HG02870 (cell line): Measurements from ENCODE around the gene TPRG1.

Source experiments
- ATAC-seq: cut with Tn5 transposase; IDR thresholded peaks from one replicate; pipeline ENCODE4 v1.9.1; 2021; ENCODE audit warnings: mild to moderate bottlenecking, moderate library complexity; ENCODE audit not compliant: unreplicated experiment

The TPRG1 gene

GRCh38 chr3:189227249-189227648, 55.5 kb downstream of the TPRG1 start:
- ATAC-seq, result no peak

DNA sequence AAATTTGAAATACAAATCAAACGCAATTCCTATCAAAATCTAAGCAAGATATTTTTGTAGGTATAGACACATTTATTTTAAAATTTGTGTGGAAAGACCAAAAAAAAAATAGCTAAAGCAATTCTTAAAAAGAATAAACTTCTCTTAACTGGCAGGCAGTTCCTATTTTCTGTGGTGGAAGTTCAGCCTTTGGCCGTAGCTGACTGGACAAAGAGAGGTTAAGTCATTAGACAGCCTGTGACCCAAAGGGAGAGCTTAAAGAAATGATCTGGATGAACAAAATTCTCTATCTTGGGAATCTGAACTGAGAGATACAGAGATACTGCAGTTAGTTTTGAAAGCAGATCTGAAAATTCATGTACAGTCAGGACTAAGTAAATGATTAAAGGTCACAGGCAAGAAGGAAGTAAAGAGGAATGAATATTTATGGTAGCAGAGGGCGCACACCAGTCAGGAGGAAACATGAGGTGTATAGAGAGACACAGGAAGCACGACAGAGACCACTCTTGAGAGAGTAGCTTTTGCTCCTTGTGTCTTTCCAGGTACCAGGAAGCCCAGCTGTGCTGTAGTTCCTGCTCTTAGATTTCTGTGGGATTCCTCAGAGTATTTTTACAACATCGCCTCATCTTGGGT, 57.5 kb downstream of the TPRG1 start:
- ATAC-seq, result no peak

DNA sequence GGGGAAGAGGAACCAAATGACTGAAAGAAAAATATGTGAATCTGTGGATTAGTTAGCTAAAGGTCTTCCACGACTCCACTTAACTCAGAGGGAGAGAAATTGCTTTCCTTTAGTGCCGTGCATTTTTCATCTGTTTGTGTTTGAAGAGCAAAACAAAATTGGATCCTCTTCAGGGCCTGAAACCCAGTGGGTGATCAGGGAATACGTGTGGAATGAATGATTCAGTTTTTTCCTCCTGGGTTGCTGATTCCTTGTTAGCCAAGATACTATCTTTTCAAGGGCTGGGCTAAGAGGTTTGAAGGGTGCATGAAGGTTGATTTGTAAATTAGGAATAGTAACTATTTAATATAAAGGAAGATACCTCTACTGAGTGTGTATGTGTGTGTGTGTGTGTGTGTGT, 61.0 kb downstream of the TPRG1 start:
- ATAC-seq, result no peak

GRCh38 chr3:189233225-189233858, 61.6 kb downstream of the TPRG1 start:
- ATAC-seq, result no peak

- ATAC-seq, result no peak
Observed at GRCh38 chr3:189235214-189235613, 63.4 kb downstream of the TPRG1 start.

DNA sequence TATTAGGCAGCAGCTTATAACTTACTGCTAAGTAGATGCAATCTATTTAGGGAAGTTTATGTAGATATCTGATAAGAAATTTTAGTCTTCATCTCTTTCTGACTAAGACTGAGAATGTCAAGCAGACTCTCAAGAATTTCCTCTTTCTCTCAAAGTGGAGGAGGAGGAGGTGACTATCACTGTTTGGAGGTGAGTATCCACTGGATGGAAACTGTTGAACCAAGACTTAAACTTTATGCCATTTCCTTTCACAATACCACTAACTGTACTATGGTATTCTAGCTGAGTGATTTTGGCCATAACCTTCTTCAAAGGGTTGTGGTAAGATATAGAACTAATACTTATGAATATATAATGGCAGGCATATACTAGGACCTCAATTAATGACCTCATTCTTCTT, 64.6 kb downstream of the TPRG1 start:
- ATAC-seq, result peak; percentile 79

DNA sequence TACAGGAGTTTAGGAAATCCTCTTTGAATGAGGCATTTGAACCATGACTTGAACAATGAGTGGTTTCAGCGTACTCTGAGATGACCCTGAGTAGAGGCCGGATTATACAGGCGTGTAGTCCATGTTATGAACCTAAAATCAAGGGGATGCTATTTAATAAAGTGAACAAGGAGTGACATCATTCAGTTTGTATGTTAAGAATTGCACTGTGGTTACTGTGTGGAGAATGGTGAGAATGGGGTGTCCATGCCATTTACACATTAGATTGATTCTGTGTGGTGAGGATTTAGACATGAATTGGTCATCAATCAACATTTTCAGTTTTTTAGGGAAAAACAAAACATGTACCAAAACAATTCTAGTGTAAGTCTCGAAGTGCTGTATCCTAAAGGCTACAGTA, 65.8 kb downstream of the TPRG1 start:
- ATAC-seq, result no peak

DNA sequence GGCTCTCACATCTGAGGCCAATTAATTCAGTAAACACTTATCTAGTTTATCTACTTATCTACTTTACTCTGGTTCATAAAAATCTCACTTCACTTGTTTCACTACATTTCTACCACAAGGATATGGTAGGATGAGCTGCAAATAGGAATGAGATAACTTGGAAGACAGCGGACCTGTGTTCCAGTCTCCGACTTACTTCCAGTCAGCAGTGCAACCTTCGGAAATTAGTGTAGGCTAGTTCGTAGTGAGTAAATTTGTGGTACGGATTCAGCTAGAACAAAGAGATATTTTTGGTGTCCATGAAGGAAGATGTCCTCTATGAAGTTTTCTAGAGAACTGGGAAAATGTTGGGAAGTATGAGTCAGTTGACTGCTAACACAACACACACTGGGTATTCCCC, 66.3 kb downstream of the TPRG1 start:
- ATAC-seq, result no peak

- no peak for ATAC-seq
Observed at GRCh38 chr3:189239616-189240015, 67.8 kb downstream of the TPRG1 start.

DNA sequence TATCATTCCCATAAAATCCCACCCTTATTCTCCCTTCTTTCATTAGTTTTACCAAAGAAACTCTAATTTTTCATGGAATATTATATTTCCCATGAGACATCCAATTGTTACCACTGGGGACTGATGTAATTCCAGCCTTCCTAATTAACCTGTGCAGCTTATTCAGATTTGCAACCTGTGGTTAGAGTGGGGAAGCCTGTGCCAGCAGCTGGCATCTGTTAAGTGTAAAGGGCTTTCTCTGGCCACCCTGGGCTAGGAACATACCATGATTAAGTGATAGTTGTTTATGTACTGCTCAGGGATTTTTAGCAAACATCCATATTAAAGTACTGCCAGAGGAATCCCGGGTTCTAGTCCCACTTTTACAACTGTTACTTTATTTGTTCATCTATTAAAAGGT, 78.2 kb downstream of the TPRG1 start:
- no peak for ATAC-seq

- ATAC-seq, result no peak
Observed at GRCh38 chr3:189258261-189258660, 86.5 kb downstream of the TPRG1 start.

- ATAC-seq, result no peak
Observed at GRCh38 chr3:189260556-189261493, 89.1 kb downstream of the TPRG1 start.

DNA sequence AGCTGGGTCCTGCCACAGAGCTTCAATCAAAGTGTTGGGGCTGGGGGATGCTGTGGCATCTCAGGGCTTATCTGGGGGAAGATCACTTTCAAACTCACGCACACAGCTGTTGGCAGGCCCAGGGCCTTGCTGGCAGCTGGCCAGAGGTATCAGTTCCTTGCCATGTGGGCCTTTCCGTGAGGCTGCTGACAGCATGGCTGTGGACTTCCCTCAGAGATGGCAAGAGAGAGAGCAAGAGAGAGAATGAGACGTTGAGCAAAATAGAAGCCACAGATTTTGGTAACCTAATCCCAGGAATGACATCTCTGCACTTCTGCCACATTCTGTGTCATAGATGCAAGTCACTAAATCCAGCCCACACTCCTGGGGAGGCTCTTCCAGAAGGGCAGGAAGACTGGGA, 91.0 kb downstream of the TPRG1 start:
- no peak for ATAC-seq

- no peak for ATAC-seq
Observed at GRCh38 chr3:189267981-189268613, 96.3 kb downstream of the TPRG1 start.

DNA sequence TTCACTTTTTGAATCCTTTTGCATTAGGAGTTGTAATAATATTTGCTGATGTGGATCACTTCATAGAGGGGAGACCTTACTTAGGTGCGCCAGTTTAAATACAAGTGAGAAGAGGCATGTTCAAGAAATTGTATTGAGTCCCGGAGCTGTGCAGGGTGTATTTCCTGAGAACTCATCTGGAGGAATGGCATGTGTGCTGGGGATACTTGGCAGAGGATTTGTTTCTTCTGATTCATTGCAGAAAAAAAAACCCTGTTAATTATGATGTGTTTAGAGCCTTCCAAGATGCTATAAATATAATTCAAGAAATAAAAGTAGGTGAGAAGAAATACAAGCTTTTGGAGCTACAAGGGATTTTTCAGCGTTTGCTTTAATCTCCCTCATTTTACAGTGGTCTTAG, 97.6 kb downstream of the TPRG1 start:
- no peak for ATAC-seq

GRCh38 chr3:189270248-189270832, 98.6 kb downstream of the TPRG1 start:
- peak; percentile 79 for ATAC-seq

DNA sequence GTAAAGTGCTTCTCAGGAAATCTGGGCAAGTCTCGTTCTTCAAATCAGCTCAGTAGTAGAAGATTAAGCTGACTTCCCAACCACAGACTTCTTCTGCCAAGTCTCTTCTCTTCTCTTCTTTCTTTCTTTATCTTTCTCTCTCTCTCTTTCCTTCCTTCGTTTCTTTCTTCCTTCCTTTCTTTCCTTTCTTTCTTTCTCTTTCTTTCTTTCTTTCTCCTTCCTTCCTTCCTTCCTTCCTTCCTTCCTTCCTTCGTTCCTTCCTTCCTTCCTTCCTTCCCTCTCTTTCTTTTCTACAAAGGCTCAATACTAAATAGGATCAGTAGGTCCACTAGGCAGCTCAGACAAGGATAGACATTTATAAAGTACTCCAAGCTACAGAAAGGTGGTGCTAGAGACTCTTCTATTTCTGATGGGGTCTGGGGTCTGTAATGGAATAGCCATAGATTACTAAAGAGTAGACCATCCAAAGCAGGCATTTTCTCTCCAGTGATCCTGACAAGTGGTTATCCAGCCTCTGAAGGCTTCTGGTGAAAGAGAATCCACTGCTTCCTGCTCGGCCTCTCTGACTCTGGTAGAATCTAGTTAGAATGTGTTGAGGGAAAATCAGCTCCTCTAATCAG, 100.8 kb downstream of the TPRG1 start:
- ATAC-seq, result peak; percentile 45

DNA sequence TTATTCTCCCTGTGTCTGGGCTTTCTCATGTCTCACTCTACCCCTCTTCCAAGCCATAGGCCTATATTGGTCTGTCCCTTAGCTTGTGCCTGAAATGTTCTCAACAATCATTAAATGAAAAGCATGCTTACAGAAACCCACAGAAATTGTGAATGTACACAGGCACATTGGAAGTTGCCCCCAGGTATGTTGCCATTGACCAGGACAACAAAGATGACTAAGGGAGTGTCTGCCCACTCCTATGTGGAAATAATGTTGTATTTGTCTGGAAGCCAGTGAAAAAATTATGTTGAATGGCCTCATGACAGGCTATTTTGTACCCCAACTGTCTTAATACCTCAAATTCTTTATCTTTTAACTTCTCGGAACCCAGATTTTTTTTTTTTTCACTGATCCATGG, 102.0 kb downstream of the TPRG1 start:
- ATAC-seq, result no peak

DNA sequence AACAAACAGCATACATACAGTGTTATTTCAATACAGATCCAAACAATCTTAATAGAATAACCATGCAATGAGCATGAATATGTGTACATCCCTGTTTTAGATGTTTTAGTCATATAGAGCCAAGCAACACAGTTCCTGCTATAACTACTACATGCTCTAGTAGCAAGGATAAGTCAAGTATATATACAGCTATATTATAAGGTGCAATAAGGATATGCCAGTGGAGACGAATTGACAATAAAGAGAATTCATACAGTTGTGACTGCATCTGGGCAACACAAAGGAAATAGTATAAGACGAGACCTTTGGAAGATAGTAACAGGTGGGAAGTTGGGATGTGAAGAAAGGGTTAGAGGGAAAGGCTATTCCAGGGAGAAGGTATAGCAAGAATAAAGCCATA, 103.4 kb downstream of the TPRG1 start:
- ATAC-seq, result no peak

DNA sequence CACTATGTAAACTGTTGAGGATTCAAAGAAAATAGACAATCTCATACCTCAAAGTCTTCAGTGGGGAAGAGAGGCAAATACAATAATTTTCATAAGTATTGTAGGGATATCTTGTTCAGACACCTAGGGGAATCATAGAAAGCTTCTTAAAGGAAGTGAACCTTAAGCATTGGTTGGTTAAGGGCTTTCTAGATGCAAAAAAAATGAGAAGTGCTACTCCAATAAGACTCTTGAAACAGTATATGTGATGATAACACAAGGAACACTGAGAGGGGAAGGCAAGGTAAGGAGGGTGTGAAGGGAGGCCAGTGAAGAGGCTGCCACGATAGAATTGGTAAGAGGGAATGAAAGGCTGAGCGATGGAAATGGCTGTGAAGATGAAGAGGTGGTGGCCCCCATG, 104.1 kb downstream of the TPRG1 start:
- ATAC-seq, result no peak
